Loucy (cell line): Measurements from ENCODE around the gene JOSD1.

Experiments used
- H2AFZ ChIP-seq: fragments of 200-600 bp; sonication (generic); 2 replicates; pipeline ENCODE4 v1.6.0; 2016; ENCODE audit warnings: antibody characterized with exemption, mild to moderate bottlenecking, low read length, moderate library complexity
- H3F3A ChIP-seq: fragments of 200-600 bp; 2 replicates; pipeline ENCODE4 v1.6.0; 2016; ENCODE audit warnings: antibody characterized with exemption, low read depth, mild to moderate bottlenecking
- H3K27me3 ChIP-seq: fragments of 200-600 bp; sonication (generic); 2 replicates; pipeline ENCODE4 v1.6.1; 2014; ENCODE audit warnings: low read length, mild to moderate bottlenecking; ENCODE audit not compliant: insufficient read depth, poor library complexity, severe bottlenecking
- H3K36me3 ChIP-seq: fragments of 200-600 bp; sonication (generic); 2 replicates; pipeline ENCODE4 v1.6.1; 2016; ENCODE audit warnings: low read length; ENCODE audit not compliant: insufficient read depth
- H3K4me1 ChIP-seq: fragments of 200-600 bp; sonication (generic); 2 replicates; pipeline ENCODE4 v1.5.1; 2014; ENCODE audit warnings: low read length, mild to moderate bottlenecking; ENCODE audit not compliant: insufficient read depth, poor library complexity, severe bottlenecking
- H3K4me2 ChIP-seq: fragments of 200-600 bp; sonication (generic); 2 replicates; pipeline ENCODE4 v1.6.0; 2014; ENCODE audit warnings: antibody characterized with exemption, low read length, low read depth, mild to moderate bottlenecking; ENCODE audit not compliant: poor library complexity, severe bottlenecking
- H3K4me3 ChIP-seq: fragments of 200-600 bp; sonication (generic); 2 replicates; pipeline ENCODE4 v1.5.1; 2014; ENCODE audit warnings: low read length, mild to moderate bottlenecking, mixed read lengths; ENCODE audit not compliant: poor library complexity, severe bottlenecking
- H3K79me2 ChIP-seq: fragments of 200-600 bp; sonication (generic); 2 replicates; pipeline ENCODE4 v1.6.1; 2014; ENCODE audit warnings: low read length; ENCODE audit not compliant: insufficient read depth
- H3K9ac ChIP-seq: fragments of 200-600 bp; sonication (generic); 2 replicates; pipeline ENCODE4 v1.6.0; 2014; ENCODE audit warnings: mild to moderate bottlenecking, low read depth, low read length, moderate library complexity; ENCODE audit not compliant: poor library complexity, severe bottlenecking
- H3K9me2 ChIP-seq: fragments of 200-600 bp; sonication (generic); replicated peaks from 2 replicates; pipeline ENCODE4 v1.6.1; 2016; ENCODE audit warnings: low read depth, low read length, mixed read lengths
- H3K9me3 ChIP-seq: fragments of 200-600 bp; sonication (generic); 2 replicates; pipeline ENCODE4 v1.6.1; 2014; ENCODE audit warnings: mild to moderate bottlenecking, antibody characterized with exemption, low read length, low read depth; ENCODE audit not compliant: insufficient read depth
- H4K20me1 ChIP-seq: fragments of 200-600 bp; sonication (generic); 2 replicates; pipeline ENCODE4 v1.6.0; 2014; ENCODE audit warnings: antibody characterized with exemption, low read length, mild to moderate bottlenecking; ENCODE audit not compliant: insufficient read depth, poor library complexity, severe bottlenecking
- EZH2phosphoT487 ChIP-seq: fragments of 200-600 bp; IDR thresholded peaks from 2 replicates; pipeline ENCODE4 v1.6.1; 2018; ENCODE audit warnings: antibody characterized with exemption, mild to moderate bottlenecking, moderate library complexity, borderline replicate concordance
- TF ChIP-seq, protein P1 (sequence below): fragments of 200-600 bp; sonication (generic); conservative IDR thresholded peaks from 2 replicates; pipeline ENCODE4 v1.5.1; 2014; ENCODE audit warnings: mild to moderate bottlenecking, antibody characterized with exemption, low read length

JOSD1 gene

GRCh38 chr22:38699143-38699542 is 1.6 kb downstream of the JOSD1 start:
- Histone ChIP-seq H3K9me3 (no peaks in the 10 kb centered on the region), H4K20me1 (peaks cover 21% of the 10 kb centered on the region), H3K4me3 (peak overlapping the region; percentile 94), H3F3A (0 out of 2 replicates have a peak, but pooled peaks cover 3% of the 10 kb centered on the region), H3K9ac (peak overlapping the region; percentile 97), H3K36me3 (no peaks in the 10 kb centered on the region), H3K4me1 (peaks cover 56% of the 10 kb centered on the region), H2AFZ (no peak overlapping the region), H3K4me2 (peak overlapping the region; percentile 99), H3K79me2 (peaks cover 63% of the 10 kb centered on the region), H3K27me3 (no peaks in the 10 kb centered on the region), H3K9me2 (no peaks in the 10 kb centered on the region)
- TF ChIP-seq, protein P1, sequence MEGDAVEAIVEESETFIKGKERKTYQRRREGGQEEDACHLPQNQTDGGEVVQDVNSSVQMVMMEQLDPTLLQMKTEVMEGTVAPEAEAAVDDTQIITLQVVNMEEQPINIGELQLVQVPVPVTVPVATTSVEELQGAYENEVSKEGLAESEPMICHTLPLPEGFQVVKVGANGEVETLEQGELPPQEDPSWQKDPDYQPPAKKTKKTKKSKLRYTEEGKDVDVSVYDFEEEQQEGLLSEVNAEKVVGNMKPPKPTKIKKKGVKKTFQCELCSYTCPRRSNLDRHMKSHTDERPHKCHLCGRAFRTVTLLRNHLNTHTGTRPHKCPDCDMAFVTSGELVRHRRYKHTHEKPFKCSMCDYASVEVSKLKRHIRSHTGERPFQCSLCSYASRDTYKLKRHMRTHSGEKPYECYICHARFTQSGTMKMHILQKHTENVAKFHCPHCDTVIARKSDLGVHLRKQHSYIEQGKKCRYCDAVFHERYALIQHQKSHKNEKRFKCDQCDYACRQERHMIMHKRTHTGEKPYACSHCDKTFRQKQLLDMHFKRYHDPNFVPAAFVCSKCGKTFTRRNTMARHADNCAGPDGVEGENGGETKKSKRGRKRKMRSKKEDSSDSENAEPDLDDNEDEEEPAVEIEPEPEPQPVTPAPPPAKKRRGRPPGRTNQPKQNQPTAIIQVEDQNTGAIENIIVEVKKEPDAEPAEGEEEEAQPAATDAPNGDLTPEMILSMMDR: no peak
- no peak for TF ChIP-seq EZH2phosphoT487

- H3K36me3 ChIP-seq: no peaks in the 10 kb centered on the region
- H3K9ac ChIP-seq: peak overlapping the region; percentile 97
- peak overlapping the region; percentile 94 for H3K4me3 ChIP-seq
- 0 out of 2 replicates have a peak, but pooled peaks cover 3% of the 10 kb centered on the region for H3F3A ChIP-seq
- H4K20me1 ChIP-seq: peaks cover 22% of the 10 kb centered on the region
- TF ChIP-seq, protein P1: no peak
- TF ChIP-seq EZH2phosphoT487: no peak
- H3K4me2 ChIP-seq: peak overlapping the region; percentile 99
- no peaks in the 10 kb centered on the region for H3K27me3 ChIP-seq
- no peak overlapping the region for H2AFZ ChIP-seq
- no peaks in the 10 kb centered on the region for H3K9me3 ChIP-seq
- H3K79me2 ChIP-seq: peaks cover 69% of the 10 kb centered on the region
- peaks cover 62% of the 10 kb centered on the region for H3K4me1 ChIP-seq
- H3K9me2 ChIP-seq: no peaks in the 10 kb centered on the region
Measured at GRCh38 chr22:38698407-38699094, 2.2 kb downstream of the JOSD1 start.

DNA sequence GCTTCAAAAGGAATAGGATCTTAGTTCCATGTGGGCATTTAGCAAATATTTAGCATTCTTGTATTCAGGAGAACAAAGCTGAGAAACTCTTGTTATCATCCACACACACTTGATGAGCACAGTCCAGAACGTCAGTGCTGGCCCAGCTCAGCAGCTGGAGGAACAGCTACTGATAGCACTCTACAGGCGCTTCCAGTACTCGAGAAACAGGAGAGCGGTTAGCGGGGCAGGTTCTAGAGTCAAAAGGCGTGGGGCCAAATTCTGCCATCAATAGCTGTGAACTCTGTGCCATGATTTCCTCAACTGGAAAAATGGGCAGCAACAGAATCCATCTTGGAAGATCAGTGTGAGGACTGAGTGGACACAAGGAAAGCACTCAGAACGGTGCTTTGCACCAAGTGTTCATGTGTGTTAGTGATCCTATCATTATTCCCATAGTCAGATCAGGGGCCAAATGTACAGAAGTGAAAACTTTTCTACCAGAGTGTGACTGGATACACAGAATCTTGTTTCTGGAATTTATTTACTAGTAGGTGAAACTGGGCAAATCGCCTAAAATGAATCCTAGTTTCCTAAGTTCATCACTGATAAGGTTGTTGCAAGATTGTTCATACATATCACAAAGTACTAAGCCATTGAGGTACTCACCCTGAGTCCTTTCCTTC is 3.2 kb downstream of the JOSD1 start:
- no peak for TF ChIP-seq EZH2phosphoT487
- TF ChIP-seq, protein P1: no peak
- peak overlapping the region; percentile 99 for H3K4me2 ChIP-seq
- peaks cover 77% of the 10 kb centered on the region for H3K79me2 ChIP-seq
- peaks cover 70% of the 10 kb centered on the region for H3K4me1 ChIP-seq
- no peaks in the 10 kb centered on the region for H3K9me2 ChIP-seq
- H3K36me3 ChIP-seq: no peaks in the 10 kb centered on the region
- H3K9me3 ChIP-seq: no peaks in the 10 kb centered on the region
- H3K27me3 ChIP-seq: no peaks in the 10 kb centered on the region
- peak overlapping the region; percentile 94 for H3K4me3 ChIP-seq
- peak overlapping the region; percentile 97 for H3K9ac ChIP-seq
- H4K20me1 ChIP-seq: peaks cover 22% of the 10 kb centered on the region
- no peak overlapping the region for H2AFZ ChIP-seq
- H3F3A ChIP-seq: no peaks in the 10 kb centered on the region
